GM23248 (cell line): Measurements from ENCODE around the gene ACTA1. TPM values are rescaled to one million over a fixed set of nuclear protein-coding genes. Genes with fewer than 3 reads are reported as not detected.

Source experiments
- DNase-seq: peaks from one replicate; pipeline ENCODE4 v3.0.0-alpha.2; 2015
- H2AFZ ChIP-seq: fragments of 200-600 bp; sonication (generic); 2 replicates; pipeline ENCODE4 v1.6.1; 2016; ENCODE audit warnings: antibody characterized with exemption
- H3F3A ChIP-seq: fragments of 200-600 bp; sonication (generic); 2 replicates; pipeline ENCODE4 v1.6.1; 2016; ENCODE audit warnings: mild to moderate bottlenecking, antibody characterized with exemption, mixed run types; ENCODE audit not compliant: insufficient read depth
- H3K27ac ChIP-seq: fragments of 200-600 bp; sonication (generic); 2 replicates; pipeline ENCODE4 v1.5.1; 2016; ENCODE audit warnings: mild to moderate bottlenecking
- H3K27me3 ChIP-seq: fragments of 200-600 bp; sonication (generic); replicated peaks from 2 replicates; pipeline ENCODE4 v1.6.1; 2016; ENCODE audit warnings: mild to moderate bottlenecking; ENCODE audit not compliant: insufficient read depth
- H3K36me3 ChIP-seq: fragments of 200-600 bp; sonication (generic); 2 replicates; pipeline ENCODE4 v1.6.1; 2016; ENCODE audit warnings: low read depth, mild to moderate bottlenecking
- H3K4me1 ChIP-seq: fragments of 200-600 bp; sonication (generic); 2 replicates; pipeline ENCODE4 v1.6.1; 2016; ENCODE audit warnings: mild to moderate bottlenecking; ENCODE audit not compliant: insufficient read depth
- H3K4me2 ChIP-seq: fragments of 200-600 bp; sonication (generic); one replicate; pipeline ENCODE4 v1.6.1; 2016; ENCODE audit warnings: mild to moderate bottlenecking; ENCODE audit not compliant: unreplicated experiment
- H3K4me3 ChIP-seq: fragments of 200-600 bp; sonication (generic); 2 replicates; pipeline ENCODE4 v1.5.1; 2016; ENCODE audit warnings: mild to moderate bottlenecking
- H3K79me2 ChIP-seq: fragments of 200-600 bp; sonication (generic); 2 replicates; pipeline ENCODE4 v1.6.1; 2016; ENCODE audit warnings: mild to moderate bottlenecking; ENCODE audit not compliant: insufficient read depth
- H3K9ac ChIP-seq: fragments of 200-600 bp; sonication (generic); 2 replicates; pipeline ENCODE4 v1.6.1; 2016; ENCODE audit warnings: mild to moderate bottlenecking
- H3K9me2 ChIP-seq: fragments of 200-600 bp; sonication (generic); 2 replicates; pipeline ENCODE4 v1.6.1; 2016; ENCODE audit warnings: mixed run types, mild to moderate bottlenecking, moderate library complexity; ENCODE audit not compliant: insufficient read depth
- H3K9me3 ChIP-seq: fragments of 200-600 bp; sonication (generic); one replicate; pipeline ENCODE4 v1.6.1; 2017; ENCODE audit warnings: low read depth
- H4K20me1 ChIP-seq: fragments of 200-600 bp; sonication (generic); 2 replicates; pipeline ENCODE4 v1.6.0; 2016; ENCODE audit not compliant: insufficient read depth
- EZH2 ChIP-seq: fragments of 200-600 bp; sonication (generic); IDR thresholded peaks from 2 replicates; pipeline ENCODE4 v1.6.1; 2018; ENCODE audit warnings: antibody characterized with exemption, mild to moderate bottlenecking; ENCODE audit not compliant: insufficient read depth, poor library complexity, severe bottlenecking
- EZH2phosphoT487 ChIP-seq: fragments of 200-600 bp; sonication (generic); IDR thresholded peaks from 2 replicates; pipeline ENCODE4 v1.6.1; 2018; ENCODE audit warnings: antibody characterized with exemption, moderate library complexity, mild to moderate bottlenecking, low read depth; ENCODE audit not compliant: insufficient read depth
- WGBS, 2 experiments: methylation state at CpG; one replicate each; pipeline ENCODE4 v1.1.6; 2015 to 2017; ENCODE audit warnings: low lambda C conversion rate in 2 of 2, low coverage in 1 of 2; ENCODE audit errors: missing lambda C conversion rate in 2 of 2; 5-methylcytosine and 5-hydroxymethylcytosine counted together
- in situ Hi-C: fragments of 300-500 bp; cut with MboI; formaldehyde crosslinking; loops from 2 replicates; pipeline ENCODE4 v1.15.0; 2020
- polyA plus RNA-seq: library from polyadenylated mRNA; unstranded; fragments of >200 nt; fragmentation: Nextera tagmentation; extraction: Ambion mirVana; gene quantifications from 2 replicates; pipeline ENCODE4 v1.2.1, GENCODE V29; 2016
- total RNA-seq: library from RNA; depleted of rRNA; stranded (reverse); fragments of >200 nt; shearing (Covaris generic); gene quantifications from 2 replicates; pipeline ENCODE4 v1.2.3, GENCODE V29; 2014

ACTA1 gene
- total and polyA plus RNA-seq, 2 experiments from 2014 or later: 0.22 TPM; not detected in 1

- H3K27me3 ChIP-seq: peaks cover 51% of the 10 kb centered on the region
- H3K9me2 ChIP-seq: no peaks in the 10 kb centered on the region
- no peaks in the 10 kb centered on the region for H3K9me3 ChIP-seq
- H4K20me1 ChIP-seq: no peaks in the 10 kb centered on the region
- no peak overlapping the region for H3K27ac ChIP-seq
- H3K4me2 ChIP-seq: no peak overlapping the region
- no peaks in the 10 kb centered on the region for H3F3A ChIP-seq
- no peak overlapping the region for H3K4me3 ChIP-seq
- no peak for TF ChIP-seq EZH2
- TF ChIP-seq EZH2phosphoT487: no peak
- 13 to 24% methylated on average over 15 to 18 of the region's 18 CpGs for WGBS, 2 experiments
- H2AFZ ChIP-seq: no peak overlapping the region
- H3K4me1 ChIP-seq: peaks cover 8% of the 10 kb centered on the region
- H3K36me3 ChIP-seq: no peaks in the 10 kb centered on the region
- in situ Hi-C loops: no loop called here
- H3K9ac ChIP-seq: no peak overlapping the region
- peak; percentile 5 for DNase-seq
- no peaks in the 10 kb centered on the region for H3K79me2 ChIP-seq
These were observed 24.1 kb downstream of the ACTA1 start for GRCh38 chr1:229409616-229410369.

- no peaks in the 10 kb centered on the region for H3F3A ChIP-seq
- no peak overlapping the region for H2AFZ ChIP-seq
- no peak overlapping the region for H3K27ac ChIP-seq
- H3K9me2 ChIP-seq: no peaks in the 10 kb centered on the region
- no peaks in the 10 kb centered on the region for H4K20me1 ChIP-seq
- peaks cover 8% of the 10 kb centered on the region for H3K4me1 ChIP-seq
- peak; percentile 6 for DNase-seq
- no peak overlapping the region for H3K4me2 ChIP-seq
- no peak overlapping the region for H3K4me3 ChIP-seq
- no peaks in the 10 kb centered on the region for H3K79me2 ChIP-seq
- no peak for TF ChIP-seq EZH2phosphoT487
- TF ChIP-seq EZH2: no peak
- H3K36me3 ChIP-seq: no peaks in the 10 kb centered on the region
- in situ Hi-C loops: no loop called here
- WGBS, 2 experiments: 38 to 44% methylated on average over 8 of the region's 8 CpGs
- H3K27me3 ChIP-seq: peaks cover 53% of the 10 kb centered on the region
- H3K9ac ChIP-seq: no peak overlapping the region
- H3K9me3 ChIP-seq: no peaks in the 10 kb centered on the region
These were observed 25.3 kb downstream of the ACTA1 start for GRCh38 chr1:229408458-229409037.

GRCh38 chr1:229407206-229408026 lies 26.5 kb downstream of the ACTA1 start:
- H3K79me2 ChIP-seq: no peaks in the 10 kb centered on the region
- H3K9ac ChIP-seq: no peak overlapping the region
- peak overlapping the region; percentile 33 for H3K4me3 ChIP-seq
- no peak overlapping the region for H3K4me2 ChIP-seq
- no peaks in the 10 kb centered on the region for H4K20me1 ChIP-seq
- H3K9me2 ChIP-seq: no peaks in the 10 kb centered on the region
- no peaks in the 10 kb centered on the region for H3K9me3 ChIP-seq
- no peak overlapping the region for H3K27ac ChIP-seq
- in situ Hi-C loops: no loop called here
- H3F3A ChIP-seq: no peaks in the 10 kb centered on the region
- WGBS, 2 experiments: 8 to 11% methylated on average over 64 to 68 of the region's 68 CpGs
- peak; percentile 20 for DNase-seq
- no peak for TF ChIP-seq EZH2phosphoT487
- TF ChIP-seq EZH2: no peak
- no peaks in the 10 kb centered on the region for H3K36me3 ChIP-seq
- H3K4me1 ChIP-seq: peaks cover 8% of the 10 kb centered on the region
- H2AFZ ChIP-seq: no peak overlapping the region
- H3K27me3 ChIP-seq: peaks cover 53% of the 10 kb centered on the region

- H3K4me2 ChIP-seq: no peak overlapping the region
- H3K9me3 ChIP-seq: no peaks in the 10 kb centered on the region
- H3K27me3 ChIP-seq: peaks cover 57% of the 10 kb centered on the region
- in situ Hi-C loops: no loop called here
- H3K4me3 ChIP-seq: peak overlapping the region; percentile 33; the same call in 1 of the 2 replicates
- no peaks in the 10 kb centered on the region for H4K20me1 ChIP-seq
- no peak overlapping the region for H3K9ac ChIP-seq
- no peaks in the 10 kb centered on the region for H3F3A ChIP-seq
- no peak overlapping the region for H2AFZ ChIP-seq
- no peak overlapping the region for H3K27ac ChIP-seq
- H3K79me2 ChIP-seq: no peaks in the 10 kb centered on the region
- peaks cover 8% of the 10 kb centered on the region for H3K4me1 ChIP-seq
- TF ChIP-seq EZH2: no peak
- TF ChIP-seq EZH2phosphoT487: no peak
- H3K36me3 ChIP-seq: no peaks in the 10 kb centered on the region
- no peaks in the 10 kb centered on the region for H3K9me2 ChIP-seq
- no peak for DNase-seq
- WGBS, 2 experiments: 14 to 18% methylated on average over 9 to 10 of the region's 10 CpGs
These were observed 27.1 kb downstream of the ACTA1 start for GRCh38 chr1:229406798-229407197.
